Dendritic cell treated with granulocyte-macrophage colony-stimulating factor and Interleukin-4, amounts not matched to agents 40 ng/mL and 50 ng/mL, for 4 days (primary cell): ENCODE data around the gene PIGN.
"Not testable (repeated sequence)": the region's sequence is repeated elsewhere in the genome, so short reads cannot be mapped to it uniquely, and the experiment has no call there.

ENCODE experiments used
- H3K27ac Mint-ChIP-seq: one replicate; pipeline ENCODE4 v1.8.0; 2022; ENCODE audit warnings: mild to moderate bottlenecking, mixed read lengths
- H3K27me3 Mint-ChIP-seq: one replicate; pipeline ENCODE4 v1.8.0; 2022; ENCODE audit warnings: mild to moderate bottlenecking, mixed read lengths
- H3K36me3 Mint-ChIP-seq: one replicate; pipeline ENCODE4 v1.8.0; 2022; ENCODE audit warnings: low read depth, mixed read lengths
- H3K4me1 Mint-ChIP-seq: one replicate; pipeline ENCODE4 v1.8.0; 2022; ENCODE audit warnings: low read depth, mixed read lengths
- H3K4me3 Mint-ChIP-seq: one replicate; pipeline ENCODE4 v1.8.0; 2022; ENCODE audit warnings: mild to moderate bottlenecking, moderate library complexity, mixed read lengths
- H3K9me3 Mint-ChIP-seq: one replicate; pipeline ENCODE4 v1.8.0; 2022; ENCODE audit warnings: mixed read lengths
- intact Hi-C: fragments of 100-400 bp; cut with micrococcal nuclease; formaldehyde crosslinking; loops from one replicate; pipeline ENCODE4 v1.15.0; 2022

Gene PIGN

GRCh38 chr18:62044490-62045000 lies 142.3 kb downstream of the PIGN start:
- H3K27ac Mint-ChIP-seq, result no peak overlapping the region
- H3K4me3 Mint-ChIP-seq, result no peak overlapping the region
- H3K9me3 Mint-ChIP-seq, result peaks cover 13% of the 10 kb centered on the region
- peaks cover 32% of the 10 kb centered on the region for H3K36me3 Mint-ChIP-seq
- no peaks in the 10 kb centered on the region for H3K27me3 Mint-ChIP-seq
- intact Hi-C loops, result no loop called here
- no peaks in the 10 kb centered on the region for H3K4me1 Mint-ChIP-seq

DNA sequence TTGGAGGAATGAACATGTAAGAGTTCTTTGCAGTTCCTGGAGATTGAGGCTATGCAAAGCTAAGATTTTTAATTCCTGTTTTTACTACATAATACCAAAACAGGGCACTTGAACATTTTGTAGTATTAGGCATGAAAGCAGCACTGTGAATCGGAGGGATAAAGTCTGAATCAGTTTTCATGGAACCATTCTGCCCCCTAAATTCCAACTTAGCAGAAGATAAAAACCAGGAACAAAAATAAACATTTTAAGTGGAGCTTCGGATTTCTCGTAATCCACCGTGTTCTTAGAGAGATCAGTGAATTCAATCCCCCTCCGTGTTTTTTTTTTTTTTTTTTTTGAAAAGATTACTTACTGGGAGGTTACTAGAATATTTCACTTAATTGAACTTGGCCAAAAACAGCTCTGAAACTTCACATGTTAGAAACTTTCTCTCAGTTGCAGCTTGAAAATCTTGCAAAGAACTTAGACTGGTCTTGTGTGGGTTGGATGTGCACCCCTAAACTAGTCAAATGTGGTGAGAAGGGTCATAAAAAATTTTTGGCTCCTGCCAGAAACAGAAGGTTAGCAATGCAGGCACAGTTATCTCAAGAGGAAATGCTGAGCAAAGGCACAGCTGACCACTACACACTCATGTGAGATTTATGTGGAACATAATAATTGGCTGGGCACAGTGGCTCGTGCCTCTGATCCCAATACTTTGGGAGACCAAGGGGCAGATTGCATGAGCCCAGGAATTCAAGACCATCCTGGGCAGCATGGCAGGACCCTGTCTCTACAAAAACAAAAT lies 148.7 kb downstream of the PIGN start:
- H3K36me3 Mint-ChIP-seq, result peaks cover 10% of the 10 kb centered on the region
- H3K4me3 Mint-ChIP-seq, result no peak overlapping the region
- H3K9me3 Mint-ChIP-seq, result no peaks in the 10 kb centered on the region
- peaks cover 2% of the 10 kb centered on the region for H3K27me3 Mint-ChIP-seq
- intact Hi-C loops, result no loop called here
- no peak overlapping the region for H3K27ac Mint-ChIP-seq
- no peaks in the 10 kb centered on the region for H3K4me1 Mint-ChIP-seq

GRCh38 chr18:62037012-62037742 lies 149.7 kb downstream of the PIGN start:
- intact Hi-C loops, result no loop called here
- Mint-ChIP-seq H3K4me1 (no peaks in the 10 kb centered on the region), H3K4me3 (no peak overlapping the region), H3K9me3 (no peaks in the 10 kb centered on the region), H3K27me3 (peaks cover 2% of the 10 kb centered on the region), H3K36me3 (peaks cover 9% of the 10 kb centered on the region), H3K27ac (no peak overlapping the region)

GRCh38 chr18:62034286-62034685 lies 152.6 kb downstream of the PIGN start:
- intact Hi-C loops, H3K9me3 Mint-ChIP-seq: not testable (repeated sequence)

GRCh38 chr18:62033756-62034155 lies 153.1 kb downstream of the PIGN start:
- Mint-ChIP-seq H3K27me3 (peaks cover 12% of the 10 kb centered on the region), H3K4me3 (no peak overlapping the region), H3K27ac (no peak overlapping the region), H3K4me1 (no peaks in the 10 kb centered on the region), H3K36me3 (no peaks in the 10 kb centered on the region), H3K9me3 (no peaks in the 10 kb centered on the region)
- intact Hi-C loops, result no loop called here

More at GRCh38 chr18:62034286-62034685, 152.6 kb downstream of the PIGN start:
- H3K27me3 Mint-ChIP-seq, H3K36me3 Mint-ChIP-seq, H3K27ac Mint-ChIP-seq, H3K4me1 Mint-ChIP-seq, H3K4me3 Mint-ChIP-seq: not testable (repeated sequence)

- Mint-ChIP-seq H3K27me3 (peaks cover 12% of the 10 kb centered on the region), H3K36me3 (no peaks in the 10 kb centered on the region), H3K9me3 (no peaks in the 10 kb centered on the region), H3K4me1 (no peaks in the 10 kb centered on the region), H3K4me3 (no peak overlapping the region), H3K27ac (no peak overlapping the region)
- intact Hi-C loops, result no loop called here
These were observed 153.6 kb downstream of the PIGN start for GRCh38 chr18:62033207-62033606.

- Mint-ChIP-seq H3K27ac (no peak overlapping the region), H3K4me1 (no peaks in the 10 kb centered on the region), H3K4me3 (no peak overlapping the region), H3K36me3 (no peaks in the 10 kb centered on the region), H3K27me3 (peaks cover 20% of the 10 kb centered on the region), H3K9me3 (no peaks in the 10 kb centered on the region)
- intact Hi-C loops, result no loop called here
These were observed 156.5 kb downstream of the PIGN start for GRCh38 chr18:62030091-62030985.

GRCh38 chr18:62028715-62029114 lies 158.1 kb downstream of the PIGN start:
- H3K36me3 Mint-ChIP-seq, result no peaks in the 10 kb centered on the region

DNA sequence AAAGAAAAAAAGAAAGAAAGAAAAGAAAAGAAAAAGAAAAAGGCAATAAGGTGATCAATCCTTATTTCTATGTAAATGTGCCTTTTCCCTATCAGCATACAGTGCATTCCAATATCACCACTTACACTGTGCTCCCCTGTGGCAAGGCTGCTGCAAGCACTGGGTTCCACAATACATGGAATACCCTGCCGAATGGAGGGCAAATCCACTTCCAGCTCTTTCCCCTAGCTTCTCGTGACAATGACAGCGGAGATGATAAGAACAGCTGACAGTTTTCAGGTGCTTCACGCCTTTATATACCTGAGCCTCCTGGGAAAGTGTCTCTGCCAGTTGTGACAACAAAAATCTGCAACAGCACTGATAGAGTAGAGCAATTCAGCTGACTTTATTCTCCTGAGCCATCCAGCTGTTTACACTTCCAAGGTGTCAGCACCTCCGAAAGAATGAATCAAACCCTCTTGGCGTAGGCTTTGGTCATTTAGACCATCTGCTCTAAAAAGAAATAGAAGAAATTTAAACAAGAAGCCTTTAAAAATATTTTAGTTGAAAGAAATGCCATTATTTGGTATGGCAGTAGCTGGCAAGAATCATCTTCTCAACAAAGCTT lies 158.8 kb downstream of the PIGN start:
- no peaks in the 10 kb centered on the region for H3K9me3 Mint-ChIP-seq
- no peak overlapping the region for H3K4me3 Mint-ChIP-seq
- H3K36me3 Mint-ChIP-seq, result no peaks in the 10 kb centered on the region
- H3K4me1 Mint-ChIP-seq, result no peaks in the 10 kb centered on the region
- peaks cover 23% of the 10 kb centered on the region for H3K27me3 Mint-ChIP-seq
- intact Hi-C loops, result no loop called here
- no peak overlapping the region for H3K27ac Mint-ChIP-seq

More at GRCh38 chr18:62028715-62029114, 158.1 kb downstream of the PIGN start:
- no peaks in the 10 kb centered on the region for H3K9me3 Mint-ChIP-seq
- H3K27ac Mint-ChIP-seq, result no peak overlapping the region
- intact Hi-C loops, result no loop called here
- H3K27me3 Mint-ChIP-seq, result peaks cover 21% of the 10 kb centered on the region
- no peaks in the 10 kb centered on the region for H3K4me1 Mint-ChIP-seq
- H3K4me3 Mint-ChIP-seq, result no peak overlapping the region

DNA sequence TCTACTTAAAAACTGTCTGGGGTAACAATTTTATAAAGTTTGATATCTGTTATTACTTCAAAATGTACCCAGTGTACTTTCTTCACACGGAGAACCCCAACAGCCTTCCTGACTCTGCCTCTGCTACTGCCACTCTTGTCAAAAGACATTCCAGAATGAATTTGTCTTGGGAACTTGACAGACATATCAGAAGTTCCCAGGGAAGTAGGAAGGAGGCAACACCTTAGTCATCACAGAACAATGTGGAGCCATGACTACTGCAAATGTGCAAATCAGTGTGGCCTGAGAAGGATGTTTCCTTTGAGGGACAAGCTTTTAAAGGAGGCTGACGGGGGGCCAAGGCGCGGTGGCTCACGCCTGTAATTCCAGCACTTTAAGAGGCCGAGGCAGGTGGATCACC lies 160.3 kb downstream of the PIGN start:
- Mint-ChIP-seq H3K27me3 (peaks cover 21% of the 10 kb centered on the region), H3K36me3 (no peaks in the 10 kb centered on the region)

DNA sequence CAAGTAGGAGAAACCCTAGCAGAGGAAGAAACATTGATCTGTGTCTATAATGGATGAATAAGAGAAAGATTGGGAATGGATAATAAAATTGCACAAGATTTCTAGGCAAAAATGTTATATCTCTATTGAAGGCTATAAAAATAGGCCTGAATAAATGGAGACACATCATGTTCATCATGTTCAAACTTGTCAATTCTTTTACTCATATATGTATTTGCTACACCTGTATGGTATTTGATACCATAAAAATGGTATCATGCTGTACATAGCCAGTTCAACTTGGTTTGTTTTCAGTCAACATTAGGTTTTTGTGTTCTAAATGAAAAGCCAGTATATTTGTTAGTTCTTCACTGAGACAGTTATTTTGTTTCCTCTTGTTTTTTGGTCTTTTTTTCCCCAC lies 161.9 kb downstream of the PIGN start:
- intact Hi-C loops, result no loop called here
- no peak overlapping the region for H3K27ac Mint-ChIP-seq
- H3K4me1 Mint-ChIP-seq, result no peaks in the 10 kb centered on the region

More for the DNA sequence above, 160.3 kb downstream of the PIGN start:
- Mint-ChIP-seq H3K9me3 (no peaks in the 10 kb centered on the region), H3K27ac (no peak overlapping the region), H3K4me3 (no peak overlapping the region), H3K4me1 (no peaks in the 10 kb centered on the region)
- intact Hi-C loops, result no loop called here

DNA sequence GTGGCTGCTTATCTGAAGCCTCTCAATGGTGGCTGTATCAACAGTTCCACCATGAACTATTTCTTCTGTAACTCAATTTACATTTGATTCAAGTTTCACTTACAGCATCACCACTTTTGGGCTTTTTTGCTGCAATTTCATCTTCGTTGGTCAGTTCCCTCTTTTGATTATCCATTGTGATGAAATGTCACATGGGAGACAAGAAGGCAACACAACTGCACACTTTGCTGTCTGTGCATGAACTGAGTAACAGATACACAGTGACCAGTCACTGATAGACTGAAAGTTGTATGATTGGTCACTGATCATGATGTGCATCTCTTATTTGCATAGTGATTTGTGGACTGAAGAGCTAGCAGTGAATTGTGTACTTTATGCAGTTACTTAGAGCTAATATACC lies 163.3 kb downstream of the PIGN start:
- intact Hi-C loops, result no loop called here
- Mint-ChIP-seq H3K4me1 (no peaks in the 10 kb centered on the region), H3K27ac (no peak overlapping the region), H3K4me3 (no peak overlapping the region), H3K27me3 (peaks cover 25% of the 10 kb centered on the region), H3K36me3 (no peaks in the 10 kb centered on the region), H3K9me3 (no peaks in the 10 kb centered on the region)

More for the DNA sequence above, 161.9 kb downstream of the PIGN start:
- Mint-ChIP-seq H3K36me3 (no peaks in the 10 kb centered on the region), H3K9me3 (no peaks in the 10 kb centered on the region), H3K27me3 (peaks cover 24% of the 10 kb centered on the region), H3K4me3 (no peak overlapping the region)

DNA sequence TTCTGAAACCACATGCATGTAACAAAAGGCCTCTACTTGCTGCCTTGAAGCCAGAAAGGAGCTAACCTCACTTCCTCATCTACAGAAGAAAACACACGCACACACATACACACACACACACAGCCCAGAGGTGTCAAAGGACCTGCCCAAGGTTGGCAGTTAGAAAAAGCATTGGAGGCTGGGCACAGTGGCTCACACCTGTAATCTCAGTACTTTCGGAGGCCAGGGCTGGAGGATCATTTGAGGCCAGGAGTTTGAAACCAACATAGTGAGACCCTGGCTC lies 168.2 kb downstream of the PIGN start:
- no peak overlapping the region for H3K27ac Mint-ChIP-seq
- H3K36me3 Mint-ChIP-seq, result no peaks in the 10 kb centered on the region

More for the DNA sequence above, 168.2 kb downstream of the PIGN start:
- Mint-ChIP-seq H3K9me3 (no peaks in the 10 kb centered on the region), H3K4me1 (no peaks in the 10 kb centered on the region), H3K4me3 (no peak overlapping the region), H3K27me3 (peaks cover 23% of the 10 kb centered on the region)
- intact Hi-C loops, result no loop called here
